Measurements from ENCODE around the gene MAP3K7.

GRCh38 chr6:90544741-90545140 is 42.1 kb downstream of the MAP3K7 start:
- TF ChIP-seq CTCF (IDR thresholded peaks at IDR 0.05) (no peak), EP300 (IDR thresholded peaks at IDR 0.05) (no peak), POLR2A (IDR thresholded peaks at IDR 0.05) (no peak), POLR2AphosphoS5 (IDR thresholded peaks at IDR 0.05) (no peak)

Measured in stomach (tissue), 4 donors.